Measurements from ENCODE around the gene SLC22A14. TPM values are rescaled to one million over a fixed set of nuclear protein-coding genes. Genes with fewer than 3 reads are reported as not detected.
"Not testable (repeated sequence)": the region's sequence is repeated elsewhere in the genome, so short reads cannot be mapped to it uniquely, and the experiment has no call there.

Gene SLC22A14
- total RNA-seq, 4 donors from 2014 or later, result 0.13 TPM; not detected in 3

GRCh38 chr3:38317192-38317759 lies 35.2 kb downstream of the SLC22A14 start:
- TF ChIP-seq EP300 (IDR thresholded peaks at IDR 0.05) (no peak), POLR2A (IDR thresholded peaks at IDR 0.05) (no peak), POLR2AphosphoS5 (IDR thresholded peaks at IDR 0.05) (no peak)
- TF ChIP-seq, protein P1, sequence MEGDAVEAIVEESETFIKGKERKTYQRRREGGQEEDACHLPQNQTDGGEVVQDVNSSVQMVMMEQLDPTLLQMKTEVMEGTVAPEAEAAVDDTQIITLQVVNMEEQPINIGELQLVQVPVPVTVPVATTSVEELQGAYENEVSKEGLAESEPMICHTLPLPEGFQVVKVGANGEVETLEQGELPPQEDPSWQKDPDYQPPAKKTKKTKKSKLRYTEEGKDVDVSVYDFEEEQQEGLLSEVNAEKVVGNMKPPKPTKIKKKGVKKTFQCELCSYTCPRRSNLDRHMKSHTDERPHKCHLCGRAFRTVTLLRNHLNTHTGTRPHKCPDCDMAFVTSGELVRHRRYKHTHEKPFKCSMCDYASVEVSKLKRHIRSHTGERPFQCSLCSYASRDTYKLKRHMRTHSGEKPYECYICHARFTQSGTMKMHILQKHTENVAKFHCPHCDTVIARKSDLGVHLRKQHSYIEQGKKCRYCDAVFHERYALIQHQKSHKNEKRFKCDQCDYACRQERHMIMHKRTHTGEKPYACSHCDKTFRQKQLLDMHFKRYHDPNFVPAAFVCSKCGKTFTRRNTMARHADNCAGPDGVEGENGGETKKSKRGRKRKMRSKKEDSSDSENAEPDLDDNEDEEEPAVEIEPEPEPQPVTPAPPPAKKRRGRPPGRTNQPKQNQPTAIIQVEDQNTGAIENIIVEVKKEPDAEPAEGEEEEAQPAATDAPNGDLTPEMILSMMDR (IDR thresholded peaks at IDR 0.05), result no peak
- 67 to 76% methylated on average over 3 to 7 of the region's 7 CpGs for WGBS, 2 donors (ENCODE audit: low coverage in 1 of 2)
- H3K9me3 ChIP-seq, result no peaks in the 10 kb centered on the region

DNA sequence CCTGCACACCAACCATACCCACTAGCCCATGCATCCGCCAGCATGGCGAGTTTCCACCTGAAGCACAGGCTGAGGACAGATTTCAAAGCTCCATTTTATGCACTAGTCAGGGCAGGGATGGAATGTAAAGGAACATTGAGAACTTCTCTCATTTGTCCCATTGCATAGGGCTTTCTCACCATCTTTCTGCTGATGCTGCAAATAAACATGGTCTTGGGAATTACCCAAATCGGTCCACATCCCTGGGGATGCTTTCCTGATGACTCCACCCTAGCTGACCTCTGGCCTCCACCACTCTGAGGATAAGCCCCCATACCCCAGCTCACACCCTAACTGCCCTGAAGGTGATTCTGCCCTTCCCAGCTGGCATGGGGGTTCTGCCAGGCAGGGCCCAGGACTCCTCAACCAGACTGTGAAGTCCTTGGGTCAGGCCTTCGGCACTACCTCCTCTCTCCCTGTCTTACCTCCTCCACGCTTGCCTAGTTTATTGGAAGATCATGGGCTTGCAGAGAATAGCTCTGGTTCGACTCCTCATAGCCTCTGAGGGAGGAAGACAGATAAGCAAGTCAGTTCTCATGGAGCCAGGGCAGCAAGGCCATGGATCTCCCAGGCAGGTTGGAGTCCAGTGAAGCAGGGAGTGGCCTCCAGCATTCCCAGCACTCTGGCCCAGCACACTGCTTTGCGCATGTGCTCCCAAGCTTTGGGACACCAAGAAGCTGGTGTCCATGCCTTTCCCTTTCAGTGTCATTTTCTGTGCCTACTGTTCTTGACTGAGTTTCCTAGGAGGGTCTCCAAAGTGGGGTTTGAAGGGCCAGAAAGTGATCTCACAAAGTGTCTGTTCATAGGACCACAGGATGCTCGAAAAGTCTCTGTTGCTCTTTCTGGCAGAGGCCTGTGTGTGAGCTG lies 36.9 kb downstream of the SLC22A14 start:
- no peak overlapping the region for H3K4me3 ChIP-seq
- ATAC-seq, result no peak
- 90 to 96% methylated on average over 2 to 4 of the region's 8 CpGs for WGBS, 2 donors (ENCODE audit: low coverage in 1 of 2)
- no peaks in the 10 kb centered on the region for H3K36me3 ChIP-seq
- no peak overlapping the region for H3K27ac ChIP-seq
- H3K4me1 ChIP-seq, result no peaks in the 10 kb centered on the region
- TF ChIP-seq, protein P1 (IDR thresholded peaks at IDR 0.05), result no peak
- TF ChIP-seq EP300 (IDR thresholded peaks at IDR 0.05) (no peak), POLR2AphosphoS5 (IDR thresholded peaks at IDR 0.05) (no peak), POLR2A (IDR thresholded peaks at IDR 0.05) (no peak)
- H3K9me3 ChIP-seq, result peaks cover 0 to 5% (median 0%) of the 10 kb centered on the region in 3 donors
- H3K27me3 ChIP-seq, result no peaks in the 10 kb centered on the region

More at GRCh38 chr3:38317192-38317759, 35.2 kb downstream of the SLC22A14 start:
- H3K36me3 ChIP-seq, result no peaks in the 10 kb centered on the region
- no peaks in the 10 kb centered on the region for H3K4me1 ChIP-seq
- no peak overlapping the region for H3K27ac ChIP-seq
- no peak for ATAC-seq
- H3K27me3 ChIP-seq, result no peaks in the 10 kb centered on the region
- no peak overlapping the region for H3K4me3 ChIP-seq

DNA sequence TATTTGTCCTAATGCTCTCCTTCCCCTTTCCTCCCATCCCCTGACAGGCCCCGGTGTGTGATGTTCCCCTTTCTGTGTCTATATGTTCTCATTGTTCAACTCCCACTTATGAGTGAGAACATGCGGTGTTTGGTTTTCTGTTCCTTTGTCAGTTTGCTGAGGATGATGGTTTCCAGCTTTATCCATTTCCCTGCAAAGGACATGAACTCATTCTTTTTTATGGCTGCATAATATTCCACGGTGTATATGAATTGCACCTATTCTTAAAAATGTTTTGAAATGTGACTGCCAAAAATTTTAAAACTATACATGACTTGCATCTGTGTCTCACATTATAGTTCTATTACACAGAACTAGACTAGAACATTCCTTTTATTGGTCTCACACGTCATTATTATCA lies 38.5 kb downstream of the SLC22A14 start:
- not testable (repeated sequence) for H3K27me3 ChIP-seq, H3K4me1 ChIP-seq, H3K36me3 ChIP-seq, H3K9me3 ChIP-seq, ATAC-seq, H3K4me3 ChIP-seq, H3K27ac ChIP-seq
- 86 to 92% methylated on average over 3 to 4 of the region's 4 CpGs for WGBS, 2 donors (ENCODE audit: low coverage in 1 of 2)

- TF ChIP-seq POLR2AphosphoS5 (IDR thresholded peaks at IDR 0.05) (no peak), POLR2A (IDR thresholded peaks at IDR 0.05) (no peak), EP300 (IDR thresholded peaks at IDR 0.05) (no peak)
- TF ChIP-seq, protein P1 (IDR thresholded peaks at IDR 0.05), result no peak
- Histone ChIP-seq H3K27me3 (peaks cover 19% of the 10 kb centered on the region), H3K36me3 (no peaks in the 10 kb centered on the region), H3K9me3 (peaks cover 0 to 5% (median 0%) of the 10 kb centered on the region in 3 donors), H3K4me3 (no peak overlapping the region), H3K27ac (no peak overlapping the region), H3K4me1 (no peaks in the 10 kb centered on the region)
- 80% methylated on average over 1 of the region's 1 CpG; no CpG with 5 or more reads in 1 of the 2 donors for WGBS, 2 donors (ENCODE audit: low coverage in 1 of 2)
- ATAC-seq, result no peak
Measured at GRCh38 chr3:38323060-38323459, 41.0 kb downstream of the SLC22A14 start.

GRCh38 chr3:38325256-38325655 lies 43.2 kb downstream of the SLC22A14 start:
- Histone ChIP-seq H3K9me3 (peaks cover 0 to 5% (median 0%) of the 10 kb centered on the region in 3 donors), H3K27me3 (peaks cover 19% of the 10 kb centered on the region), H3K36me3 (no peaks in the 10 kb centered on the region), H3K27ac (no peak overlapping the region), H3K4me1 (no peaks in the 10 kb centered on the region), H3K4me3 (no peak overlapping the region)
- TF ChIP-seq POLR2AphosphoS5 (IDR thresholded peaks at IDR 0.05), result no peak
- TF ChIP-seq EP300 (IDR thresholded peaks at IDR 0.05), result no peak
- TF ChIP-seq, protein P1 (IDR thresholded peaks at IDR 0.05), result no peak
- no peak for TF ChIP-seq POLR2A (IDR thresholded peaks at IDR 0.05)
- 60% methylated on average over 1 of the region's 2 CpGs; no CpG with 5 or more reads in 1 of the 2 donors for WGBS, 2 donors (ENCODE audit: low coverage in 1 of 2)
- no peak for ATAC-seq

All from gastroesophageal sphincter (tissue), 4 donors.